A673 (cell line): ENCODE measurements around the gene DIP2C. TPM values are rescaled to one million over a fixed set of nuclear protein-coding genes. Genes with fewer than 3 reads are reported as not detected.

Experiments used
- BruUV-seq: library from RNA; stranded (reverse); fragments of 400-500 nt; replicated peaks from 2 replicates; lab custom pipeline; 2021; lab: Mats Ljungman, UMichigan
- CTCF ChIA-PET: fragments of 300-600 bp; sonication (Branson Sonifier 250); formaldehyde crosslinking; loops from one replicate; lab custom pipeline; 2022; ENCODE audit warnings: antibody characterized with exemption; lab: Charles Lee
- POLR2A ChIA-PET: fragments of 300-600 bp; sonication (Branson Sonifier 250); formaldehyde crosslinking; loops from one replicate; lab custom pipeline; 2022; ENCODE audit warnings: antibody characterized with exemption; ENCODE audit not compliant: low non-redundant PET; lab: Charles Lee
- DNase-seq: peaks from one replicate; pipeline ENCODE4 v3.0.0-alpha.2; 2015; ENCODE audit warnings: low spot score
- H3K27ac ChIP-seq: fragments of 200-600 bp; sonication (generic); 2 replicates; pipeline ENCODE4 v1.5.1; 2016; ENCODE audit warnings: mixed run types, low read depth, mild to moderate bottlenecking, mixed read lengths, antibody characterized with exemption, low read length; ENCODE audit not compliant: poor library complexity, severe bottlenecking
- H3K27me3 ChIP-seq: fragments of 200-600 bp; sonication (generic); replicated peaks from 2 replicates; pipeline ENCODE4 v1.6.1; 2017; ENCODE audit warnings: mixed run types, low read depth, mild to moderate bottlenecking, mixed read lengths, antibody characterized with exemption, low read length; ENCODE audit not compliant: insufficient read depth, poor library complexity
- H3K36me3 ChIP-seq: fragments of 200-600 bp; sonication (generic); 2 replicates; pipeline ENCODE4 v1.6.1; 2016; ENCODE audit warnings: mixed run types, mild to moderate bottlenecking, mixed read lengths, antibody characterized with exemption, low read length; ENCODE audit not compliant: insufficient read depth, poor library complexity, severe bottlenecking
- H3K4me1 ChIP-seq: fragments of 200-600 bp; sonication (generic); 2 replicates; pipeline ENCODE4 v1.6.1; 2017; ENCODE audit warnings: mixed run types, mild to moderate bottlenecking, mixed read lengths, antibody characterized with exemption, low read length; ENCODE audit not compliant: insufficient read depth, poor library complexity, severe bottlenecking
- H3K4me3 ChIP-seq: fragments of 200-600 bp; sonication (generic); 2 replicates; pipeline ENCODE4 v1.5.1; 2016; ENCODE audit warnings: low read depth, mixed run types, mild to moderate bottlenecking, mixed read lengths, low read length; ENCODE audit not compliant: poor library complexity, severe bottlenecking
- H3K9me3 ChIP-seq: fragments of 200-600 bp; sonication (generic); 2 replicates; pipeline ENCODE4 v1.6.1; 2016; ENCODE audit warnings: mixed run types, low read depth, mild to moderate bottlenecking, mixed read lengths, antibody characterized with exemption, low read length; ENCODE audit not compliant: poor library complexity, severe bottlenecking
- CTCF ChIP-seq: fragments of 300-800, 200-600 bp; sonication (generic); conservative IDR thresholded peaks from 2 replicates; pipeline ENCODE4 v1.5.1; 2017; ENCODE audit warnings: low read depth, mild to moderate bottlenecking, antibody characterized with exemption, low read length, moderate library complexity, mixed read lengths
- EZH2 ChIP-seq: fragments of 200-600 bp; sonication (generic); IDR thresholded peaks from 2 replicates; pipeline ENCODE4 v1.6.1; 2017; ENCODE audit warnings: borderline replicate concordance, low read depth, mild to moderate bottlenecking, mixed read lengths, antibody characterized with exemption, low read length; ENCODE audit not compliant: poor library complexity, severe bottlenecking
- intact Hi-C: fragments of 100-400 bp; cut with micrococcal nuclease; formaldehyde crosslinking; loops from one replicate; pipeline ENCODE4 v1.10.0; 2022; ENCODE audit not compliant: unreplicated experiment
- total RNA-seq: library from RNA; stranded (reverse); gene quantifications from 2 replicates; pipeline ENCODE4 v1.2.3, GENCODE V29; 2021

The DIP2C gene
- total RNA-seq, 1 experiment from 2014 or later: 13.2 TPM

DNA sequence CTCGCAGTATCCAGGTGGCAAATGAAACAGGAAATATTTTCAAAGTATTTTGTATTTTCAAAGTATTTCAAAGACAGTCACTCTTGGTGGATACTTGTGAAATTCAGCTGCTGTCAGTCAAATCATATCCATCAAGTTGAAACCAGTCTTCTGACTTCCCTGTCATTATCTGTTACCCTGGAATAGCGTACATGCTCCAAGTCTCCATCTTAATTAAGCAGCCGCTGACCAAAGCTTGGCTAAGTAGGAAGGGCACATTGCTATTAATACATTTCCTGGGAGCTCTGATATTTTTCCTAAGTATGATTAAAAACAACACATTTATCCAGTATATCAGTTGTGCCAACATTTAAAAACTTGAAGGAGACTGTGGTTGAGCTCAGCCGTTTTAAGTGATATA, 442.0 kb downstream of the DIP2C start:
- no peak for TF ChIP-seq EZH2
- peaks cover 53% of the 10 kb centered on the region for H3K36me3 ChIP-seq

GRCh38 chr10:246431-246830, 443.0 kb downstream of the DIP2C start:
- intact Hi-C loops: no loop called here
- Histone ChIP-seq H3K9me3 (no peaks in the 10 kb centered on the region), H3K4me1 (no peaks in the 10 kb centered on the region), H3K36me3 (peaks cover 54% of the 10 kb centered on the region), H3K4me3 (no peak overlapping the region), H3K27ac (no peak overlapping the region), H3K27me3 (no peaks in the 10 kb centered on the region)
- BruUV-seq: no TSS peak
- CTCF ChIA-PET: no interaction called here
- POLR2A ChIA-PET: no interaction called here
- no peak for DNase-seq
- no peak for TF ChIP-seq EZH2
- no peak for TF ChIP-seq CTCF

More for the DNA sequence above, 442.0 kb downstream of the DIP2C start:
- no peak for DNase-seq
- Histone ChIP-seq H3K27ac (no peak overlapping the region), H3K4me3 (no peak overlapping the region), H3K27me3 (no peaks in the 10 kb centered on the region), H3K9me3 (no peaks in the 10 kb centered on the region), H3K4me1 (no peaks in the 10 kb centered on the region)
- intact Hi-C loops: no loop called here
- no TSS peak for BruUV-seq
- ChIA-PET POLR2A (no interaction called here), CTCF (no interaction called here)

DNA sequence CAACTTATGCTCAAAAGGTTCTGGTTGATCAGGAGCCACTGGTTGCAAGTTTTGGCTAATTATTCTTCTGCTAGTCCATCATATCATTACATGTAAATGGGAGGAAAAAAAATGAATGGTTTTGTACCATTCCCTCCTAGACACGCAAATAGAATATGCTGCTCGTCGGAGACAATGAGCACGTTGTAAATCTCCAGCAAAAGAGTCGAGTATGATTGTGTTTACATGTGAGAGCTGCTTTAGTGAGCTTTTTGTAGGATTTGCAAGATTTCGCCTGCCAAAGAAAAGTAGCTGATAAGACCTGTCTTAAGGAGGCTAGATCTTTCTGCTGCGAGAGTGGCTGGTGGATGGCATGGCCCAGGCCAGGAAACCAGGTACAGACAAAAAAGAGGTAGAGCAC, 445.2 kb downstream of the DIP2C start:
- no peaks in the 10 kb centered on the region for H3K27me3 ChIP-seq
- intact Hi-C loops: no loop called here
- no peaks in the 10 kb centered on the region for H3K9me3 ChIP-seq
- no peak overlapping the region for H3K4me3 ChIP-seq
- ChIA-PET CTCF (no interaction called here), POLR2A (no interaction called here)
- no peaks in the 10 kb centered on the region for H3K4me1 ChIP-seq
- peaks cover 48% of the 10 kb centered on the region for H3K36me3 ChIP-seq
- no peak for TF ChIP-seq CTCF
- no TSS peak for BruUV-seq
- H3K27ac ChIP-seq: no peak overlapping the region
- DNase-seq: no peak

- peaks cover 28% of the 10 kb centered on the region for H3K36me3 ChIP-seq
- intact Hi-C loops: no loop called here
- BruUV-seq: no TSS peak
These were observed 447.4 kb downstream of the DIP2C start for GRCh38 chr10:241966-242643.

More at GRCh38 chr10:241966-242643, 447.4 kb downstream of the DIP2C start:
- no peaks in the 10 kb centered on the region for H3K4me1 ChIP-seq
- no peaks in the 10 kb centered on the region for H3K27me3 ChIP-seq
- no peak overlapping the region for H3K27ac ChIP-seq
- TF ChIP-seq CTCF (no peak), EZH2 (no peak)
- ChIA-PET POLR2A (no interaction called here), CTCF (no interaction called here)
- no peak for DNase-seq
- H3K9me3 ChIP-seq: no peaks in the 10 kb centered on the region
- H3K4me3 ChIP-seq: no peak overlapping the region
